ENCODE data around the gene ARRB2. TPM values are rescaled to one million over a fixed set of nuclear protein-coding genes. Genes with fewer than 3 reads are reported as not detected.

ARRB2 gene
- total RNA-seq, 6 experiments from 2014 or later = 8.0 to 10.7 (median 9.1) TPM

DNA sequence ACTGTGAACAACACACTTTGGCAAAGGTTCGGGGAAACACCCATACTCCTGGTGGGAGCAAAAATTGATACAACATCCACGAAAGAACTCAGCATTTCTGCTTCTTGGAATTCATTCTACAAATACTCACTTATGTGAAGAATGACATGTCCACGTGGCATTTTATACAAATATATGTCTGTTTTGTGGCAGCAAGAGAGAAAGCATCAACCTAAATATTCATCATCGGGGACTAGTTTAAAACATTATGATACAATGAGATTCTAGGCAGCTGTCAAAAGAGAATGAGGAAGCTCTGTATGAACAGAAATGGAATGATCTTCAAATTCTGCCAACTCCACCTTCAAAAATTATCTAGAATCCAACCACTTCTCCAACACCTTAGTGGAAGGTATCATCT, 43.3 kb upstream of the ARRB2 start:
- DNase-seq = no peak
- no peak for TF ChIP-seq CTCF (IDR thresholded peaks at IDR 0.05)
- no peaks in the 10 kb centered on the region for H3K9me3 Mint-ChIP-seq
- H3K4me3 Mint-ChIP-seq = no peak overlapping the region
- no peak overlapping the region for H3K27ac Mint-ChIP-seq
- H3K4me1 Mint-ChIP-seq (ENCODE audit: low read depth) = peaks cover 6% of the 10 kb centered on the region; the same call in 1 of the 2 replicates
- H3K27me3 Mint-ChIP-seq (ENCODE audit: insufficient read depth) = peaks cover 17% of the 10 kb centered on the region
- peaks cover 22% of the 10 kb centered on the region for H3K36me3 Mint-ChIP-seq (ENCODE audit: low read depth)

GRCh38 chr17:4672055-4672630, 38.3 kb upstream of the ARRB2 start:
- TF ChIP-seq CTCF (IDR thresholded peaks at IDR 0.05) = no peak
- DNase-seq = no peak
- H3K27ac Mint-ChIP-seq = no peak overlapping the region
- H3K9me3 Mint-ChIP-seq = no peaks in the 10 kb centered on the region
- no peak overlapping the region for H3K4me3 Mint-ChIP-seq
- H3K4me1 Mint-ChIP-seq (ENCODE audit: low read depth) = peaks cover 19% of the 10 kb centered on the region
- peaks cover 46% of the 10 kb centered on the region for H3K36me3 Mint-ChIP-seq (ENCODE audit: low read depth)
- H3K27me3 Mint-ChIP-seq (ENCODE audit: insufficient read depth) = peaks cover 3% of the 10 kb centered on the region

DNA sequence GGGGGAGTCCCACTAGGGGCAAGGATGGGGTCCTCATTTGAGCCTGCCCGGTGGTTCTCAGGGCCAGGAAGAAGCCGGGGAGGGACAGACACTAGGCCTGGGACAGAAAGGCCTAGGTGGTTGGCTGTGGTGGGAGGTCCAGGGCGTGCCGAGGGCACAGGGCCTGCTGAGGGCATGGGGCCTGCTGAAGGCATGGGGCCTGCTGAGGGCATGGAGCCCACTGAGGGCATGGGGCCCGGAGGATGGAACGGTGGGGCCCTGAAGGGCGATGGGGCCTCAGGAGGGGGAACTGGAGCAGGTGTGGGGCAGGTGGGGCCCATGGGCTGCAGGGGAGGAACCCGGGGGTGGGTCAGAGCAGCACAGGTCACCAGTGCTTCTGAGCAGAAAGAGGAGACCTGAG, 37.7 kb upstream of the ARRB2 start:
- no peak for DNase-seq
- H3K9me3 Mint-ChIP-seq = no peaks in the 10 kb centered on the region
- no peak for TF ChIP-seq CTCF (IDR thresholded peaks at IDR 0.05)
- peaks cover 51% of the 10 kb centered on the region for H3K36me3 Mint-ChIP-seq (ENCODE audit: low read depth)
- no peak overlapping the region for H3K27ac Mint-ChIP-seq
- H3K27me3 Mint-ChIP-seq (ENCODE audit: insufficient read depth) = peaks cover 3% of the 10 kb centered on the region
- no peak overlapping the region for H3K4me3 Mint-ChIP-seq
- peaks cover 22% of the 10 kb centered on the region for H3K4me1 Mint-ChIP-seq (ENCODE audit: low read depth)

- no peak for DNase-seq
- Mint-ChIP-seq H3K27ac (no peak overlapping the region), H3K27me3 (ENCODE audit: insufficient read depth) (peaks cover 3% of the 10 kb centered on the region; the same call in 1 of the 2 replicates), H3K4me1 (ENCODE audit: low read depth) (peaks cover 24% of the 10 kb centered on the region), H3K4me3 (no peak overlapping the region), H3K36me3 (ENCODE audit: low read depth) (peaks cover 51% of the 10 kb centered on the region), H3K9me3 (no peaks in the 10 kb centered on the region)
- TF ChIP-seq CTCF (IDR thresholded peaks at IDR 0.05) = no peak
Measured at GRCh38 chr17:4673169-4673568, 37.3 kb upstream of the ARRB2 start.

DNA sequence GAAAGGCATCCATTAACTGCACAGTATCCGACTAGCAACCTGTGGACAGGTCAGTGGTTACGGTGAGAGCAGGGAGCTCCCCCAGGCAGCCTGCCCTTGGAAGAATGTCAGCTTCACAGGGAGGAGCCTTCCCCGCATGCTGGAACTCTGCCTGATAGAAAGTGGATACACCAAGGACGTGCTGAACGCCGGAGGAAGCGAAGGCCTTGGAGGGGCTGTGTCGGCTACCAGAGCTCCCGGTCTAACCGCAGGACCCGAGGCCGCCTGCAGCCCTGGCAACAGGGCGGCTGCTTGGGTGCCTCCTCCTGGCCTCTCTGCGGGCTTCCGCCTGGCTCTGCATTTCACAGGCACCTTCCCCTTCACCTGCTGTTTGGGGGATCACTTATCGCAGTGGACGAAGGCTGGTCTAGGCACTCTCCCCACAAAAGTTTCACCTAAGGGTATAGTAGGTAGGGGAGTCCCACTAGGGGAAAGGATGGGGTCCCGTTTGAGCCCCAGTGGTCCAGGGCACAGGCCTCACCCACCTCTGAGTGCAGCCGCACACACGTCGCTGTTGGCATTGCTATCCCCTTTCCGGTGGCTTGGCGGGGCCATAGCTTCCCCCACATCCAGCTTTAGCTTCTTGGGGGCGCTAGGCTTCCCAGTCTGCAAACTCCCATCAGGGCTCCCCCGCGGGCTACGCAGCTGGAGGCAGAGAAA, 36.3 kb upstream of the ARRB2 start:
- H3K27me3 Mint-ChIP-seq (ENCODE audit: insufficient read depth) = peaks cover 3% of the 10 kb centered on the region; the same call in 1 of the 2 replicates
- no peaks in the 10 kb centered on the region for H3K9me3 Mint-ChIP-seq
- DNase-seq = no peak
- no peak overlapping the region for H3K27ac Mint-ChIP-seq
- H3K4me1 Mint-ChIP-seq (ENCODE audit: low read depth) = peaks cover 34% of the 10 kb centered on the region
- H3K36me3 Mint-ChIP-seq (ENCODE audit: low read depth) = peaks cover 51% of the 10 kb centered on the region
- H3K4me3 Mint-ChIP-seq = no peak overlapping the region
- no peak for TF ChIP-seq CTCF (IDR thresholded peaks at IDR 0.05)
